Hematopoietic multipotent progenitor cell treated with erythropoietin and hydrocortisone succinate and interleukin-3 and kit ligand, for 15 days (in vitro differentiated cells): Measurements from ENCODE around the gene OARD1.
"Not testable (repeated sequence)": the region's sequence is repeated elsewhere in the genome, so short reads cannot be mapped to it uniquely, and the experiment has no call there.

Experiments used
- DNase-seq: peaks from one replicate; pipeline ENCODE4 v3.0.0-alpha.2; 2015; ENCODE audit warnings: low spot score

Gene OARD1

DNA sequence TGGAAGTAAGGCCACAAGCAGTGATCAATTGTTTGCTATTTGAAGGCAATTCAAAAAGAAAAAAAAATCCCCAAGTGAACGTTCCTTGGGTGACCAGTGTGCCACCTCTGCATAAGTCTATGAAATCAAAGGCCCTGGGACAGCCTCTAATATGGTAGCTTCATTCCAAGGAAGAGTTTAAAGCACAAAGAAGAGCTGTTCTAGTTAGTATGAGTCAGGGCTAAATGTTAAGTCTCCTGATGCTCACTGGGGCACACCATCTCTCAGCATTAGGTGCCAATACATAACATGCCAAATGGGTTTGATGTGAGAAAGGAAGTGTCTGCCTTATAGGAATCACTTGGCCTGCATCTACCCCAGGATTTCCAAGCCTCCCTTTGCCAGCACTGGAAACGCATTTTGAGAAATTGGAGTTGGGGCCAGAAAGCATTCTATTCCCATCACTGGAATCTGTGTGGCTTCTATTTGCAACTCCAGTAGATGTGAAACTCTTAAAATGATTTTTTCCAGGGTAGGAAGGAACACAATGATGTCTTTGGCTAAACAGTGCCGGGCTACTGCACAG, 46.1 kb downstream of the OARD1 start:
- DNase-seq, result no peak

DNA sequence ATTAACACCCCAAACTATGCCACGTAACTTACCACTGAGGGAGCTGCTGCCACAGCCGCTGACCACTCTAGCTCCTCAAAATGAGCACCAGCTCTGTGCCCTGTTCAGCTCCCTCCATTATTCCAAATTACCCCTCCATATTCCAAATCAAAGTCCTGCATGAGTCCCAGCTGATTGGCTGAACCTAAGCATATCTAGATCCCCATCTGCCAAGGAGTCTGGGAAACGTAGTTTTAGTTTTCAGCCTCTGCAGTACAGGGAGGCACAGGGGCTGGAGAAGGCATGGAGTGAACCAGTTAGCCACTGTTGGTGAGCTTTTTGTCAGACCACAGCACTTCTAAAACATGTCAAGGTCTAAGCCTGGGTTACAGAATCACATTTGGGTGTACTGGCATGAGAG, 49.0 kb downstream of the OARD1 start:
- DNase-seq, result no peak

GRCh38 chr6:41022294-41022693, 49.9 kb downstream of the OARD1 start:
- DNase-seq, result no peak

DNA sequence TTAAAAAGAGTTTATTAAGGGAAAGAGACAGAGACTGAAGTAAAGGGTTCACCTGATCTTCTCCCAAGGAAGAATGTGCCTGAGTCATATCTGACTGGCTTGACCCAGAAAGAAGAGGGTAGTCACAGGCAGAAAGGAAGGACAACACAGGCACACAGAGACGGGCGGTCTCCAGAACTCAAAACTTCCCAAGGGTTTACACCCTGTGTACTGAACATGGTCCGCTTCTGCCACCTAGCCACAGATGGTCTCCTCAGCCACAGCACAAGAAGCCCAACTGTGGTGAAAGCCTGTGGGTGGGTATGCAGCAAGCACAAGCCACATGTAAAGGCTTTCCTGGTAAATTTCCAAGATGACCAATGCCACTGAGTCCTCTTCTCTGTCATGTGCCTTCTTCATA, 50.3 kb downstream of the OARD1 start:
- no peak for DNase-seq

GRCh38 chr6:41017663-41018062, 54.5 kb downstream of the OARD1 start:
- DNase-seq, result no peak

DNA sequence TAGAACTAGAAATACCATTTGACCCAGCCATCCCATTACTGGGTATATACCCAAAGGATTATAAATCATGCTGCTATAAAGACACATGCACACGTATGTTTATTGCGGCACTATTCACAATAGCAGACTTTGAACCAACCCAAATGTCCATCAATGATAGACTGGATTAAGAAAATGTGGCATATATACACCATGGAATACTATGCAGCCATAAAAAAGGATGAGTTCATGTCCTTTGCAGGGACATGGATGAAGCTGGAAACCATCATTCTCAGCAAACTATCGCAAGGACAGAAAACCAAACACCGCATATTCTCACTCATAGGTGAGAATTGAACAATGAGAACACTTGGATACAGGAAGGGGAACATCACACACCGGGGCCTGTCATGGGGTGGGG, 56.3 kb downstream of the OARD1 start:
- DNase-seq, result not testable (repeated sequence)

DNA sequence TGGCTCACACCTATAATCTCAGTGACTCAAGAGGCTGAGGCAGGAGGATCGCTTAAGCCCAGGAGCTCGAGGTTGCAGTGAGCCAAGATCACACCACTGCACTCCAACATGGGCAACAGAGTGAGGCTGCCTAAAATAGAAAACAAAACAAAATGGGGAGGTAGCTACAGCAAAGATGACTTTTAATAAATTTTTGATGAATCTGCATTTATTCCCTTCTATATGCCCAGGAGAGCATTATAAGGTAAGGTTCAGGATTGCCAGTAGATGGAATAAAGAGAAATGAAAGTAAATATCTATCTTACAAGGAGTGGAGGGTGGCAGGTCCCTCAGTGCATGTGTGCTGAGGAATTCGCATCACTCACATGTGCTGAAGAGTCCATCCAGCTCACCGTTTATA, 57.4 kb downstream of the OARD1 start:
- no peak for DNase-seq
